ENCODE measurements around the gene YBX1. TPM values are rescaled to one million over a fixed set of nuclear protein-coding genes. Genes with fewer than 3 reads are reported as not detected.
"Not testable (repeated sequence)": the region's sequence is repeated elsewhere in the genome, so short reads cannot be mapped to it uniquely, and the experiment has no call there.

The YBX1 gene
- total and polyA plus RNA-seq, 4 donors: 393 to 1,633 (median 657) TPM

GRCh38 chr1:42692911-42693310, 10.7 kb downstream of the YBX1 start:
- intact Hi-C loops (cut with DNase I): no loop called here
- 87 to 92% methylated on average over 2 of the region's 2 CpGs for WGBS, 2 donors
- H3K27ac ChIP-seq (ENCODE audit: low read depth in 1 of 2, low read length in 2 of 2): no peak overlapping the region
- ATAC-seq (ENCODE audit: low FRiP score) (no peak), DNase-seq (no peak)
- H3K4me3 ChIP-seq (ENCODE audit: low read length in 2 of 2): no peak overlapping the region
- peaks cover 0 to 3% of the 10 kb centered on the region in 2 donors for H3K4me1 ChIP-seq (ENCODE audit: control insufficient read depth in 1 of 2, insufficient read depth in 2 of 2, low read length in 2 of 2)
- H3K27me3 ChIP-seq (ENCODE audit: control insufficient read depth in 1 of 2, insufficient read depth in 2 of 2, low read length in 1 of 2): no peaks in the 10 kb centered on the region
- no peaks in the 10 kb centered on the region for H3K9me3 ChIP-seq (ENCODE audit: control insufficient read depth, low read length)
- no peaks in the 10 kb centered on the region for H3K36me3 ChIP-seq (ENCODE audit: control insufficient read depth in 1 of 2, insufficient read depth in 2 of 2, low read length in 1 of 2)

GRCh38 chr1:42698081-42698813, 16.0 kb downstream of the YBX1 start:
- ATAC-seq (ENCODE audit: low FRiP score) (no peak), DNase-seq (no peak)
- Histone ChIP-seq H3K4me1 (ENCODE audit: control insufficient read depth in 1 of 2, insufficient read depth in 2 of 2, low read length in 2 of 2) (no peaks in the 10 kb centered on the region), H3K36me3 (ENCODE audit: control insufficient read depth in 1 of 2, insufficient read depth in 2 of 2, low read length in 1 of 2) (peaks cover 4 to 6% of the 10 kb centered on the region in 2 donors), H3K27ac (ENCODE audit: low read depth in 1 of 2, low read length in 2 of 2) (no peak overlapping the region), H3K4me3 (ENCODE audit: low read length in 2 of 2) (no peak overlapping the region), H3K27me3 (ENCODE audit: control insufficient read depth in 1 of 2, insufficient read depth in 2 of 2, low read length in 1 of 2) (no peaks in the 10 kb centered on the region), H3K9me3 (ENCODE audit: control insufficient read depth, low read length) (no peaks in the 10 kb centered on the region)
- intact Hi-C loops (cut with DNase I): no loop called here
- 93 to 94% methylated on average over 4 of the region's 4 CpGs for WGBS, 2 donors

GRCh38 chr1:42700006-42700405, 17.8 kb downstream of the YBX1 start:
- intact Hi-C loops (cut with DNase I): no loop called here
- H3K27me3 ChIP-seq (ENCODE audit: control insufficient read depth in 1 of 2, insufficient read depth in 2 of 2, low read length in 1 of 2): no peaks in the 10 kb centered on the region
- no peaks in the 10 kb centered on the region for H3K9me3 ChIP-seq (ENCODE audit: control insufficient read depth, low read length)
- H3K4me1 ChIP-seq (ENCODE audit: control insufficient read depth in 1 of 2, insufficient read depth in 2 of 2, low read length in 2 of 2): no peaks in the 10 kb centered on the region
- no peak for ATAC-seq (ENCODE audit: low FRiP score)
- no peak for DNase-seq
- H3K27ac ChIP-seq (ENCODE audit: low read depth in 1 of 2, low read length in 2 of 2): no peak overlapping the region
- H3K4me3 ChIP-seq (ENCODE audit: low read length in 2 of 2): no peak overlapping the region
- H3K36me3 ChIP-seq (ENCODE audit: control insufficient read depth in 1 of 2, insufficient read depth in 2 of 2, low read length in 1 of 2): peaks cover 4 to 11% of the 10 kb centered on the region in 2 donors

GRCh38 chr1:42703888-42704464, 21.8 kb downstream of the YBX1 start:
- WGBS, 2 donors: 94 to 95% methylated on average over 7 of the region's 7 CpGs
- ATAC-seq (ENCODE audit: low FRiP score): no peak
- intact Hi-C loops (cut with DNase I): no loop called here

GRCh38 chr1:42712808-42713207, 30.6 kb downstream of the YBX1 start:
- H3K27ac ChIP-seq (ENCODE audit: low read depth in 1 of 2, low read length in 2 of 2); intact Hi-C loops (cut with DNase I); H3K36me3 ChIP-seq (ENCODE audit: control insufficient read depth in 1 of 2, insufficient read depth in 2 of 2, low read length in 1 of 2); ATAC-seq (ENCODE audit: low FRiP score); H3K27me3 ChIP-seq (ENCODE audit: control insufficient read depth in 1 of 2, insufficient read depth in 2 of 2, low read length in 1 of 2); H3K4me1 ChIP-seq (ENCODE audit: control insufficient read depth in 1 of 2, insufficient read depth in 2 of 2, low read length in 2 of 2); H3K4me3 ChIP-seq (ENCODE audit: low read length in 2 of 2); H3K9me3 ChIP-seq (ENCODE audit: control insufficient read depth, low read length); DNase-seq: not testable (repeated sequence)
- 93 to 96% methylated on average over 3 of the region's 3 CpGs for WGBS, 2 donors

More at GRCh38 chr1:42703888-42704464, 21.8 kb downstream of the YBX1 start:
- H3K27me3 ChIP-seq (ENCODE audit: control insufficient read depth in 1 of 2, insufficient read depth in 2 of 2, low read length in 1 of 2): no peaks in the 10 kb centered on the region
- peaks cover 8 to 11% of the 10 kb centered on the region in 2 donors for H3K36me3 ChIP-seq (ENCODE audit: control insufficient read depth in 1 of 2, insufficient read depth in 2 of 2, low read length in 1 of 2)
- no peak overlapping the region for H3K4me3 ChIP-seq (ENCODE audit: low read length in 2 of 2)
- no peak overlapping the region for H3K27ac ChIP-seq (ENCODE audit: low read depth in 1 of 2, low read length in 2 of 2)
- H3K4me1 ChIP-seq (ENCODE audit: control insufficient read depth in 1 of 2, insufficient read depth in 2 of 2, low read length in 2 of 2): no peaks in the 10 kb centered on the region
- no peak for DNase-seq
- no peaks in the 10 kb centered on the region for H3K9me3 ChIP-seq (ENCODE audit: control insufficient read depth, low read length)

- intact Hi-C loops (cut with DNase I): no loop called here
- DNase-seq (no peak), ATAC-seq (ENCODE audit: low FRiP score) (no peak)
- H3K4me1 ChIP-seq (ENCODE audit: control insufficient read depth in 1 of 2, insufficient read depth in 2 of 2, low read length in 2 of 2): no peaks in the 10 kb centered on the region
- no peaks in the 10 kb centered on the region for H3K27me3 ChIP-seq (ENCODE audit: control insufficient read depth in 1 of 2, insufficient read depth in 2 of 2, low read length in 1 of 2)
- H3K4me3 ChIP-seq (ENCODE audit: low read length in 2 of 2): no peak overlapping the region
- no peak overlapping the region for H3K27ac ChIP-seq (ENCODE audit: low read depth in 1 of 2, low read length in 2 of 2)
- peaks cover 3% of the 10 kb centered on the region for H3K9me3 ChIP-seq (ENCODE audit: control insufficient read depth, low read length)
- no peaks in the 10 kb centered on the region for H3K36me3 ChIP-seq (ENCODE audit: control insufficient read depth in 1 of 2, insufficient read depth in 2 of 2, low read length in 1 of 2)
Observed at GRCh38 chr1:42713293-42713692, 31.1 kb downstream of the YBX1 start.

GRCh38 chr1:42714441-42714840, 32.2 kb downstream of the YBX1 start:
- H3K9me3 ChIP-seq (ENCODE audit: control insufficient read depth, low read length); H3K27ac ChIP-seq (ENCODE audit: low read depth in 1 of 2, low read length in 2 of 2); intact Hi-C loops (cut with DNase I); DNase-seq; H3K36me3 ChIP-seq (ENCODE audit: control insufficient read depth in 1 of 2, insufficient read depth in 2 of 2, low read length in 1 of 2); H3K4me3 ChIP-seq (ENCODE audit: low read length in 2 of 2); ATAC-seq (ENCODE audit: low FRiP score); H3K27me3 ChIP-seq (ENCODE audit: control insufficient read depth in 1 of 2, insufficient read depth in 2 of 2, low read length in 1 of 2); H3K4me1 ChIP-seq (ENCODE audit: control insufficient read depth in 1 of 2, insufficient read depth in 2 of 2, low read length in 2 of 2): not testable (repeated sequence)

GRCh38 chr1:42720868-42721267, 38.6 kb downstream of the YBX1 start:
- H3K4me1 ChIP-seq (ENCODE audit: control insufficient read depth in 1 of 2, insufficient read depth in 2 of 2, low read length in 2 of 2): no peaks in the 10 kb centered on the region
- 95 to 100% methylated on average over 1 of the region's 1 CpG for WGBS, 2 donors
- intact Hi-C loops (cut with DNase I): no loop called here

GRCh38 chr1:42721926-42722325, 39.7 kb downstream of the YBX1 start:
- Histone ChIP-seq H3K4me1 (ENCODE audit: control insufficient read depth in 1 of 2, insufficient read depth in 2 of 2, low read length in 2 of 2) (no peaks in the 10 kb centered on the region), H3K27ac (ENCODE audit: low read depth in 1 of 2, low read length in 2 of 2) (no peak overlapping the region), H3K4me3 (ENCODE audit: low read length in 2 of 2) (no peak overlapping the region), H3K27me3 (ENCODE audit: control insufficient read depth in 1 of 2, insufficient read depth in 2 of 2, low read length in 1 of 2) (no peaks in the 10 kb centered on the region), H3K36me3 (ENCODE audit: control insufficient read depth in 1 of 2, insufficient read depth in 2 of 2, low read length in 1 of 2) (no peaks in the 10 kb centered on the region), H3K9me3 (ENCODE audit: control insufficient read depth, low read length) (no peaks in the 10 kb centered on the region)
- DNase-seq (no peak), ATAC-seq (ENCODE audit: low FRiP score) (no peak)
- intact Hi-C loops (cut with DNase I): no loop called here
- WGBS, 2 donors: 98 to 99% methylated on average over 3 of the region's 3 CpGs

More at GRCh38 chr1:42720868-42721267, 38.6 kb downstream of the YBX1 start:
- no peak for ATAC-seq (ENCODE audit: low FRiP score)
- Histone ChIP-seq H3K27me3 (ENCODE audit: control insufficient read depth in 1 of 2, insufficient read depth in 2 of 2, low read length in 1 of 2) (no peaks in the 10 kb centered on the region), H3K4me3 (ENCODE audit: low read length in 2 of 2) (no peak overlapping the region), H3K9me3 (ENCODE audit: control insufficient read depth, low read length) (no peaks in the 10 kb centered on the region), H3K27ac (ENCODE audit: low read depth in 1 of 2, low read length in 2 of 2) (no peak overlapping the region), H3K36me3 (ENCODE audit: control insufficient read depth in 1 of 2, insufficient read depth in 2 of 2, low read length in 1 of 2) (no peaks in the 10 kb centered on the region)
- no peak for DNase-seq

All from aorta (tissue), 5 donors.